AG20443 (cell line): Measurements from ENCODE around the gene MNAT1.
"Not testable (repeated sequence)": the region's sequence is repeated elsewhere in the genome, so short reads cannot be mapped to it uniquely, and the experiment has no call there.

ENCODE experiments used
- DNase-seq: peaks from one replicate; pipeline ENCODE4 v3.0.0; 2012; ENCODE audit warnings: low spot score, mixed read lengths

Gene MNAT1

GRCh38 chr14:60738843-60739508 lies 4.4 kb downstream of the MNAT1 start:
- no peak for DNase-seq

GRCh38 chr14:60744566-60744965 lies 10.0 kb downstream of the MNAT1 start:
- no peak for DNase-seq

GRCh38 chr14:60753264-60754119 lies 18.9 kb downstream of the MNAT1 start:
- no peak for DNase-seq

DNA sequence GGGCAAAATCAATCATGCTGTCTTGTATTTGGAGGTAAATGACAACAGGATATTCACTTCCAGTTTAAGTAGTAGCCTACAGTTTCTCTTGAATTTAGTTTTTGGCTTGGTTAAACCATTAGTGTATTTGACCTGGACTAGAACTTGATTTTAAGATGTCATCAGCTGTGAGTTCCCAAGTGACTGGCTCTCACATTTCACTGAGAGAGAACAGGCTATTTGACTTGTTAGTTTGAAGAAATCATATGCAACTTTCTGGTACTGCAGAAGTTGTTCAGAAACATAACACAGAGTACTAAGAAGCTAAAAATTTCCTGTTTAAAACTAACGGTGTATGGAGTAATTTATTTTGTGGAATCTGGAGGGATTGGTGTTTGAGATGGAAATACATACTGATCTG lies 22.3 kb downstream of the MNAT1 start:
- DNase-seq, result no peak

- peak; percentile 20 for DNase-seq
Observed at GRCh38 chr14:60757567-60758002, 23.0 kb downstream of the MNAT1 start.

DNA sequence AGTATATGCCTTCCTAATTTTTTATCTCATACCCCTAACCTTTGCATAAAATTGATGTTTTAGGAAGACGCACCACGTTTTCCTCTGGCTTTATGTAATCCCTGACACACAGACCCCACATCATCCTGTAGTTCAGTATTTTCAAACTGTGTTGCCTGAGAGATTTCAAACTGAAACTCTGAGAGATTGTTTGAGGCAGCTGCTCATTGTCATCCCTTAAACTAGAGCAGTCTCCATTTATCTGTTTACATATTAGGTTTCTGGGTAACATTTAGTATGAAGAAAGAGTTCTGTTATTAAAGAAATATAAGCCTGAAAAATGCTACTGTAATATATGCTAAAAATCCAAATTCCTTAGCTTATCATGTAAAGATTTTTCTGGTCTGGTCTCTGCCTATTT lies 24.3 kb downstream of the MNAT1 start:
- no peak for DNase-seq

GRCh38 chr14:60760209-60760608 lies 25.6 kb downstream of the MNAT1 start:
- DNase-seq, result no peak

DNA sequence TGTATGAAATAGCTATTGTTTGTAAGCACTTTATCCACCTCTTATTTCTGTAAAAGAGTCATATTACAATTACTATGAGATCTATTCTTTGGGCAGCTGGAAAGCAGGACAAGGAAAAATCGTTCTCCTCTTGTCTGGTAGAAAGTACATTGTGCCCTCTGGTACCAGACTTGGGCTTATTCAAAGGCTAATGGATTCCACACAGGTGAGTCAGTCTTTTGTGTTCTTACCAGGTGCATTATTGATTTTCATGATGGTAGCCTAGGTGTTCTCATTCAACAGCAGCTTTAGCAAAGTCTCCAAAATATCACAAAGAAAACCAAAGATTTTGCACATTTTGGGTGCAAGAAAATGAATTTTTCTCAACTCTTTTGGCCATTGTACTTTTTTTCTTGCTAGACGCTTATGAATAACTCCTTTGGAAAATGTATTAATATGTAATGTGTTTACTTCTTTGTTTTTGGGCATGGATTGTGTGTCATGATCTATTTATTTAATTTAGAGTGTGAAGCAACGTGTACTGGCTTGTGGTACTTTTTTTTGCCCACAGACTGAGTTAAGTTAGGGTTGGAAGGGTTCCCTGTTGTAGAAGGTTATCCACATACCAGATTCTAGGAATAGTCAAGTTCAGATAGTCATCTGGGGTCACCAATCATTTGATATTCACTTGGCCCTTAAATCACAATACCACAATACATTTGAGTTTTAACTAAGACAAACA lies 26.2 kb downstream of the MNAT1 start:
- DNase-seq, result no peak

DNA sequence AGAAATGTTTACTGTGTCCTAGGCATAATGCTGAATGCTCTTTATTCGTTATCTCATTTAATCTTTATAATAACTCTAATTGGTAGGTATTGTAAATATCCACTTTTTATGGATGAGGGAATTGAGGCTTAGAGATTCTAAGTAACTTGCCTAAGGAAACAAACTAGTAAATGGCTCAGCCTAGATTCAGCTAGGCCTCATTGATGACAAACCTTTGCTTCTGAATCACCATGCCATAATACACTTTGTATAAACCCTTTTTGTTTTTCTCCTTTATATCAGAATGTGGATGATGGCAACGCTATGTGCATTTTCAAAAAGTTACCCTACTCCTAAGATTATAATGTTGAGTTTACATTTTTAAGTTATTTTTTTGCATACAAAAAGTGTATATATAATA lies 34.0 kb downstream of the MNAT1 start:
- no peak for DNase-seq

GRCh38 chr14:60771117-60771516 lies 36.6 kb downstream of the MNAT1 start:
- DNase-seq, result no peak

DNA sequence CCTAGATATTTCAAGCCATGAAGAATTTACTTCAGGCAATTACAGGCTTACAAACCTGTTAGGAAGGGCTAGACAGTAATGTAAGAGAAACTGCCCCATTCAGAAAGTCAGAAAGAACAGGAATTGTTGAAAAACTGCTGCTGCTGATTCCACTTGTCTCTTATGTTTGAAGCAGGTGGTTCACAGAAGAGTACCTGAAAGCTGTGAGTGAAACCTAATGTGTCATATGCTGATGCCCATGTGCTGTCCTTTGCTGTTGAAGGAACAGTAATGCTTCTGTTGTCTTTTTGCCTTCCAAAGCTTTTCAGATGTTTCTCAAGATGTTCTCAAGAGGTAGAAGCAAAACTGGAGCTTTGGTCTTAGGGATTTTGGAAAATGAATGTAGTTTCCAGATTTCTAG lies 39.0 kb downstream of the MNAT1 start:
- DNase-seq, result no peak

- DNase-seq, result peak; percentile 52
Observed at GRCh38 chr14:60775296-60775695, 40.7 kb downstream of the MNAT1 start.

DNA sequence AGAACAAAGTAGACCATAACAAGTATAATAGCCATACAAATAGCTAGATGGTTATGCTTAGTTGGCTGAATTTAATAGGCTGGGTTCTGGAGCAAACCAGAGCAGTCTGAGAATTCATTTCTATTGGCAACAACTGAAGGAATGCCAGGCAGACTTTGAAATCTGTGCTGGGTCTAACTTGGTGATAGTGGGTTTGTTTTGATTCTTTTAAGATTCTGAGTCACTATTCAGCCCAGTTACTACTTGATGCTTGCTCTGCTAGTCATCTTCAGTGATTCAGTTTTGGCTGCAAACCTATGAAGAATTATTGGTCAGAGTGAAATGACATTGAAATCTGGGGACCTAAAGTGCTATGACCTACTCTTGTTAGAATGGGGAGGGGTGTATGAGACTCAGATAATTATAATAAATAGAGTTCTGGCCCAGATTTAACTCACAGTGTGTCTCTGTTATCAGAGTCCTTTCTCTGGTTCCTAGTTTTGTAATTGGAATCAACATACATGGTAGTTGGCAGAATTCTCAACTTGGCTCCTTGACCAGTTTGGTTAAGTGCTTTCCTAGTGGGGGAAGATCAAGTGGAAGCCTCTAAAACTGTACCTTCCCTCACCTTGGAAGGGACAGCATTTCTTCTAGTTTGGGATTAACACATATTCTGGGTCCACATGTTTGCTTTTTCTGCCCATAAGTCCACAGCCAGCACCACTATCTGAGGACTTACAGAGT lies 43.5 kb downstream of the MNAT1 start:
- peak; percentile 81 for DNase-seq

GRCh38 chr14:60779745-60780514 lies 45.4 kb downstream of the MNAT1 start:
- not testable (repeated sequence) for DNase-seq

GRCh38 chr14:60780558-60780957 lies 46.0 kb downstream of the MNAT1 start:
- not testable (repeated sequence) for DNase-seq

DNA sequence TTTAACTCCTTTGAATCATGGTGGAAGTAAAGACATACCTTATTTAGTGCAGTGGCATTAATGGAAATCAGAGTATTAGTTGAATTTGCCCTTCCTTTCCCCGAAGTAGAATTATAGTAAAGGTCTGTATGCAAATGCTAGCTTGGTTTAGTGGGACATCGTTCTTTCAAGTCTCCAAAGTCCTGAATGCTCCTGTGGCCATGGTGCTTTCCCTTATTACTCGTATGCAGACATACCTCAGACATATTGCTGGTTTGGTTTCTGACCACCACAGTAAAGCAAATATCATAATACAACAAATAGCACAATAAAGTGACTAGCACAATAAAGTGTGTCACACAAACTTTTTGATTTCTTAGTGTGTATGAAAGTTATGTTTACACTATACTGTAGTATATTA lies 52.3 kb downstream of the MNAT1 start:
- DNase-seq, result no peak

DNA sequence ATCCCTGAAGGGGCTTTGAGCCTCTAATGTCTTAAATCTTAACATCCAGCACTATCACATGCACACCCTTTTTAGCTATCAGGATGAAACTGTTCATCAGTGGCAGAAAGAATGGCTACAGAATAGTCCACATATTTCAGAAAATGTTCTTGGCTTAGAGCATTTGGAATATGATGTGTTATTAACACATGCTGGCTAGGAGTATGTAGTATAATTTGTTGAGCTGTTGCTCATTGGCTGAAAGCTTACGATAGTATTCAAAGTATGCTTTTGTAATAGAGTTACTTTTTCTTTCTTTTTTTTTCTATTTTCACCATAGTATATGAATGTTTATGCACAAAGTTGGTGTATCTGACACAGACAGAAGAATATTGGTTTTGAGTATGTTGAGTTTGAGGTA lies 55.1 kb downstream of the MNAT1 start:
- DNase-seq, result no peak

- no peak for DNase-seq
Observed at GRCh38 chr14:60790850-60791249, 56.3 kb downstream of the MNAT1 start.

GRCh38 chr14:60796434-60796833 lies 61.9 kb downstream of the MNAT1 start:
- no peak for DNase-seq

DNA sequence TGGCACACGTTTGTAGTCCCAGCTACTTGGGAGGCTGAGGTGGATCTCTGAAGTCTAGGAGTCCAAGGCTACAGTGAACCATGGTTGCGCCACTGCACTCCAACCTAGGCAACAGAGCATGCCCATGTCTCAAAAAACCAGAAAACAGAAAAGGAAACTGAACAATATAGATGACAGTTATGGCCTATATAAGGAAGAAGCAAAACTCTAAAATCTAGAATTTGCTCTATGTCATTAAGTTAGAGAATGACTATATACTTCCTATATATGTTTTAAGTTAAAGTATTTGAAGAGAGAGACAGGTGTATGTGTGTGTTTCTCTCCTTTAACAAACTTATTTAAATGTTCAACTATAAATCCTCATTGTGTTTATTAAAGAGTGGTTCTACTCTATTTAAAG lies 65.8 kb downstream of the MNAT1 start:
- DNase-seq, result no peak

DNA sequence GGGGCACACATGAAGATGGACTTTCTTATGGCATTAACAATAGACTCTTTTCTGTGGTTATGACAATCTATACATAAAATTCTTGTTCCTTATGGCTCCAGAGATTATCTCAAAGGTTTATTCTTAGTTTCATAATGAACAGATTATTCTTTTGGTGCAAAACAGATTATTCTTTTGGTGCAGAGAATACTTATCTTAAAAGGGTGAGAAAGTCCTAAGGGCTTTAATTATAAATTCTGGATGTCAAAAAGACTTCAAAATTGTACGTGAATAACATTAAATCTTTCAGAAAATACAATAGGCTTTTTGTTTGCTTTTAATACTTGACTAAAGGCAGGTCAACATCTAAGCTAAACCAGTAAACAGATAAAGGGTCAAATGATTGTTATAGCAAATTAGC lies 69.3 kb downstream of the MNAT1 start:
- no peak for DNase-seq
